G401.6 (cell line): ENCODE data around the gene EVX1.
A peak's percentile ranks its signal among the peaks of the same experiment; 100 is the strongest.

Source experiments
- FAIRE-seq: peaks from 2 replicates; lab custom pipeline; 2012; peaks lifted over from hg19 to GRCh38; lab: Jason Lieb, UNC

EVX1 gene

DNA sequence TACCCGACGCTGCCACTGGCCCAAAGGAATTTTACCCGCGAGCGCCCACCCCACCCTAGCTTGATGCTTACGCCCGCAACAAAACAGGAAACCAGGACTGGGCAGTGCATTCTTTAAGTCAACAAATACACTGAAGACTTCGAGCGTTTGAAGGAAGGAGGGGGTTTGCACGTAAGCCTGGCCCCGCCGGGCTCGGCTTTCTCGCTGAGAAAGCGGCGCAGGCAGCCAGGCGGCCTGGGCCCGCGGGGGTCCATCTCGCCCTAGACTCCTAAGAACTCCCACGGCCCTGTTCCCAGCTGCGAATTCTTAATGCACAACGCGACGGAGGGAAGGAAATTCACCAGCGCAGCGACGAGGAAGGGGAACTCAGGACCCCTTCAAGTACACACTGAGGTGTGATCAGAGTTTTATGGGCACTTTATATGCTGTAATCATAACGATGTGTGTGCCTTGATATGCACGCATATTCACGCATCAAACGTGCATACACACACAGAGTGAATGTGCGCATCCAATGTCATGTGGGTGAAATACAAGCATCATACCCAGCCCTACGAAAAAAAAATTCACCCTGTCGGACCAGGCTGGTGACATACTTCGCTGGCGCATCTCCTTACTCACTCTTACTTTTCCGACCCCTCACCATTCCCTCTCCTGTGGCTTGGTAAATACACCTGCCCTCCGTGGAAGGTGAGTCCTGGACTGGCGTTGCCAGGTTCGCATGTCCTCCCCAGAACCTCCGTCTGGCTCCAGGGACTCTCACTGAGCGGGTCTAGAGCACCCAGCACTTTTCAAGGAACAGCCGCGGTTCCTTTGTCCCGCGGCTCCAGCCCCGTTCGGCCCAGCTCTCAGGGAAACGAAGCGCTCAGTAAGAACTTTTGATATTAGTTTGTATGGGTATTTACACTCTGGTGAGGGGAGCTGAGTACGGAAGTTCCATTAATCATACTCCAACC lies 37.0 kb upstream of the EVX1 start:
- FAIRE-seq = no peak

- FAIRE-seq = no peak
Measured at GRCh38 chr7:27207348-27207985, 35.1 kb upstream of the EVX1 start.

- no peak for FAIRE-seq
Measured at GRCh38 chr7:27208998-27209397, 33.6 kb upstream of the EVX1 start.

DNA sequence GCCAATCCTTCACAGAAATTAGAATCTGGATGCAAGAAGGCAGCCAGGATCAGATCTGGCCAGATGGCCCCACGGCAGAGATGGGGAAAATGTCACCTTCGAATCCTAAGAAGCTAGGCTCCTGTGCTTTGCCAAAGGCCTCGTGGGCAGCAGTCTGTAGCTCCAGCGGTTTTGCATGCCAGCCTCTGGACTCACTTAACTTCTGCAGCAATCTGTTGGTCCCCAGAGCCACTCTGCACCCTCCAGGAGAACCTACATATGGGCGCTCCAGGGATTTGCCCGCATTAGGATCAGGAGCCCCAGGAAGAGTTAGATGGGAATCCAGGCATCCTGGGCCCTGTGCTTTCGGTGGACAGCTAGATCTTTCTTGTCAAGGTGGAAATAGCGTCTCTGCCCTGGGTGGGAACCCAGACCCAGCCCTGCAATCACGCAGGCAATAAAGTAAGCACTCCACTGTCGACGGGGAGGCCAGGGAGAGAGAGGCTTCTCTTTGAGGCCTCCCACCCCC lies 32.6 kb upstream of the EVX1 start:
- no peak for FAIRE-seq

DNA sequence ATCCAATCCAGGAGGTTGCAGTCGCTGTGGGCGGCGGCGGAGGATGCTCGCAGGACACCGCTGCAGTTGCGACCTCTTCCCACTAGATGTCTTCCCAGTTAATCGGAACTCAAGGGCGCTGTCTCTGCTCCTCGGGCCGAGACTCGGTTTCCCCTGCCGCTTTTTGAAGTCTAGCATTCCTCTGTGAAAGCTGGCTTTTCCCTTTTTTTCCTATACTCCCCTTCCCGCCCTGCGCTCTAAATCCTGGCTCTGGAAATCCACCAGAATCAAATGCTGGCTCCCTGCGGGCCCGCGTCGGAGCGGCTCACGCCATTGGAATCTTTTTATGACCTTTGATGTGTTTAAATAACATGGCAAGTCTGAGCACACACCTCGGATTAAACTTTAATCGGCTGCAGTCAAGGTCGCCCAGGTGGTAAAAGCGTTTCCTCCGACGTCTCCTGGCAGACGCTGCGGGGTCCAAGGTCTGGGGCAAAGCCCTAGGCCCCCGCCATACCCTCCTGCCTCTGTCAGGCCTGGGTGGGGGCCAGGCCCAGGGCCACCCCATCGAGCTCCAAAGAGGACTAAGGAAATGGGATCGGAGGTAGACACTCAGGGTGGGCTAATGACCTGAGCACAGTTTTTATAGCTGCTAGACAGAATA lies 32.0 kb upstream of the EVX1 start:
- FAIRE-seq = no peak

DNA sequence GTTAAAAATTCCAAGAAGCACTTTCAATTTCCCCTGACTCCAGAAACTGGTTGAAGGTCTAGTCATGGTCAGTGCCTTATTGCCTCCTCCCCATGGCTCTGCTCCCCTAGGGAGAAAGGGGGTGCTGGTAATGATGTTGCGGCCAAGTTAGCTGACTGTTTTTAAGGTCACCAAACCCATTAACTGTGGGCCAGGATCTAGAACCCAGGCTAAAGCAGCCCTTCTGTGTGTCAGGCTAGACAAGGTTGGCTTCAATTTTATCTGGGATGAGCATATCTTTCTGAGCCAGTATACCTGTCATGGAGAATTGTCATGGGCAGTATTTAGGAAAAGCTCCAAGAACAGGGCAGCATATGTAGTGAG lies 31.5 kb upstream of the EVX1 start:
- FAIRE-seq = no peak

GRCh38 chr7:27211764-27212204 lies 30.8 kb upstream of the EVX1 start:
- no peak for FAIRE-seq

DNA sequence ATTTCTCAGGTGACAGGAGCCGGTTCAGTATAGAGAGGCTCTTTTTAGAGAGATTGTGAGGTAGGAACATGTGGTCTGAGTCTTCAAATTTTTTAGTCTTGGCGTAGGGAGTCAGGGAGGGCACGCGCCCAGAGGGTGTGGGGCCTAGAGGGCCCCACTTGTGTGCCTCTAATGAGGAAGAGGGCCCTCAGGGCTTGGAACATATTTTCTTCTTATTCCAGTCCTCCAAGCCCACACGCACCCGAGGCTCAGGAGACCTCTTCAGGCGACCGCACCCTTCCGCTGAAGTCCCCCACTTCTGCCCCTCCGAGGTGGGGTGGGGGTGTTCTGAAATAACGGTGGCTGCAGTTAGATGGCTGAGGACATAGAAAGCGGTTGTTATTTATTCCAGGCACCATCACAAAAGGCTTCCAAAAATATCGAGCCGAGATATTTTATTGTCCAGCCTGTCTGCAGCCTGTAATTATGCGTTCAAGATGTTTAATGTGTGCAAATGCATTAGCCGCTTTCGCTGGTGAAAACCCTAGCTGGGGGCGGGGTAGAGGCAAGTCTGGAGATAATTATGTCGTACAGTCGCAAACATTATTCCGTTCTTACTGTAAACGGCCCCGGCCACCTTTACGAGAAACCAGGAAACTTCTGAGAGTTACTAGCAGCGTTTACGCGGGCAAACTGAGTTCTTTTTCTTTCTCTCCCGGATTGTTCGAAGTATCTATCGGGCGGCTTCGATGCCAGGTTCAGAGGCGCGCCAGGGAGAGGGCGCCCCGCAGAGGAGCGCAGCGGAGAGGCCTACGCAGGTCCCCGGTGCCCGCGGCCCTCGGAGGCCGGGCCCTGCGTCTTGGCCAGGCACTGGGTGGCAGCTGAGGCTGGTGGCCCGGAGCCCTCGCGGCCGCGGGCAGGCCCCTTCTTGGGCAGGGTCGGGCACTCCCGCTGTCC lies 29.8 kb upstream of the EVX1 start:
- FAIRE-seq = no peak

DNA sequence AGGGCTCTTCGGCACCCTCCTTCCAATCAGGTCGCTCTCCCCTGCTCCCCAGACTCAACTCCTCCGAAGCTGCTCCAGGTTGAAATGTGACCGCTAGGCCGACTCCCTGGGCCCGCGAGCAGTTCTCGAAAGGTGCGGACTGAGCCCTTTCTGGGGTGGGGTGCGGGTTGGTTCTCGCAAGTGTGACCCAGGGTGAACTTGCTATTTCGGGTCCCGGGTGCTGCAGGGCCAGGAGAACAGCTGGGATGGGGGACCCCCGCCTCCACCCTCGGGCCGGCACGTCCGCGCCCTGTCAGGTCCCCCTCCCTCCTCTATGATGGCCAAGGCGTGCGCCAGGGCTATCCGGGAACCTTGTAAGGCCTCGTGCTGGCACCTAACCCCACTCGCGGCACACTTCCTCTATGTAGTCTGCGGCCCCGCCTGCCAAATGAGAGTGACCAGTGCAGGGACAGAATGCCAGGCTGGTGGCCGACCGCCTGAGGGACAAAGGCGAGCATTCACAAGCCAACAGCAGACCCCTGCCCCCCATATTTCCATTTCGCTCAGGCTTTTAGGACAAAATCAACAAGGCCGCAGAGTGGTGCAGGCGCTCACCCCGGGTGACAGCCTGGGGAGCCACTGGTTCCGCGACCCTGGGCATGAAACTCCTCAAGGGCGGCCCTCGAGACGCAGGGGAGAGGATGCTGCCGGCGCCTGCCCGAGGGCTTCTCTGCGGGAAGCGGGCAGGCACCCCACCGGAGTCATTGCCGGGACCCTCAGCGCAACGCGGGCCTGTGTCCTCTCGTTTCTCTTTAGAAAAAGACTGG lies 29.0 kb upstream of the EVX1 start:
- no peak for FAIRE-seq

DNA sequence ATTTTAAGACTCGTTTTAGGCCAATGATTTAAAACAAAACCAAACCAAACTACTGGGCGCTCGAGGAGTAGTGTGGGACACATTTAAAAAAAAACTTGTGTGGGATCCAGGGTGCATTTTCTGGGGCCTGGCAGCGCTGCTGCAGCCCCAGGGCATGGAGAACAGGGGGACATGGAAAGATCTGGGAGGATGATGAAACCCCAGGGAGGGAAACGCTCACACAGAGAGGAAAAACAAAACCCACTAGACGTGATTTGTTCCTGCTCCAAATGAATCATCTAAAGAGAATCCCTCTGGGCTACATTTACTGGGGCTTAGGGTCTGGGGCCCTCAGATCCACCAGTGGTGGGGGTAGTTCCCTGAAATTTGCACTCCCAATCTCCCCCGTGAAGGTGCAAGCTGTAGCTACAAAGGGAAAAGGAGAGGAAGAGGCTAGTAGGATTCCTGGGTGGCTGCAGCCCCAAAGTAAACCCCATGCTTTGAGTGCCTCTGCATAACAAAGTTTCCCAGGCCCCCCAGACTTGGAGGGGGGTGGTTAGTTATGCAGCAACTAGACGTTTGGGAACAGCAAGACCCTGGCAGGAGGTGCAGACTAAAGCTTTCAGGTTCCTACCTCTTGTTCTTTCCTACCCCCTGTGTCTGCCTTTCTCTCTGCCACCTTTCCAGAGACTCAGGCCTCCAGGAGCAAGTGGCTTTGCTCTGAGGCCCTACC lies 28.2 kb upstream of the EVX1 start:
- no peak for FAIRE-seq

DNA sequence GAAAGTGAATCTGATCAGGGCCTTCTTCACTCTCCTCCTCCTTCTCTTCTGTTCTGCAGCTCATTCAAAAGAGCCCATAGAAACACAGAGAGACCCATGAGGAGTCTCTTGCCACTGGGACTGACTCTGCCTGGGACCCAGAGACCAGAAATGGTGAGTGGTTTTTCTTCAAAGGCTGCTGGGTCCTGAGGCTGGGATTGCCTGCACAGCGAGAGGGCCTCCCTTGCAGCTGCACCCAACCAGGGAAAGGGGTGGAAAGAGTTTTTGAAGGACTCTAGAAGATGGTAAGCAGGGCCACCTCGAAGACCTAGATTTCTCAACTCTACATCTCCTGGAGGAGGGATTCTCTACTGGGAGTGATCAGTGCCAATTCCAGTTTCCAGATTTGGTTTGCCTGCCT lies 27.2 kb upstream of the EVX1 start:
- FAIRE-seq = no peak

DNA sequence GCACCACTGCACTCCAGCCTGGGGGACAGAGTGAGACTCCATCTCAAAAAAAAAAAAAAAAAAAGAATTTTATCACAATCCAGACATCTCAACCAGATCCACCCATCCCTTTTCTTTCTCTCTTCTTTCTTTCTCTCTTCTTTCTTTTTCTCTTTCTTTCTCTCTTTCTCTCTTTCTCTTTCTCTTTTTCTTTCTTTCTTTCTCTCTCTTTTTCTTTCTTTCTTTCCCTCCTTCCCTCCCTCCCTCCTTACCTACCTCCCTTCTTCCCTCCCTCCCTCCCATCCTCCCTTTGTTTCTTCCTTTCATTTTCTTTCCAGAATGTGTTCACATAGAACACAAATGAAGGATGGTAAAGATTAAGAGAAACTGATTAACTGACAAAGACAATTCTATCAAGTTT lies 24.7 kb upstream of the EVX1 start:
- no peak for FAIRE-seq

GRCh38 chr7:27219821-27220220 lies 22.8 kb upstream of the EVX1 start:
- no peak for FAIRE-seq

GRCh38 chr7:27220440-27220955 lies 22.1 kb upstream of the EVX1 start:
- FAIRE-seq = no peak

DNA sequence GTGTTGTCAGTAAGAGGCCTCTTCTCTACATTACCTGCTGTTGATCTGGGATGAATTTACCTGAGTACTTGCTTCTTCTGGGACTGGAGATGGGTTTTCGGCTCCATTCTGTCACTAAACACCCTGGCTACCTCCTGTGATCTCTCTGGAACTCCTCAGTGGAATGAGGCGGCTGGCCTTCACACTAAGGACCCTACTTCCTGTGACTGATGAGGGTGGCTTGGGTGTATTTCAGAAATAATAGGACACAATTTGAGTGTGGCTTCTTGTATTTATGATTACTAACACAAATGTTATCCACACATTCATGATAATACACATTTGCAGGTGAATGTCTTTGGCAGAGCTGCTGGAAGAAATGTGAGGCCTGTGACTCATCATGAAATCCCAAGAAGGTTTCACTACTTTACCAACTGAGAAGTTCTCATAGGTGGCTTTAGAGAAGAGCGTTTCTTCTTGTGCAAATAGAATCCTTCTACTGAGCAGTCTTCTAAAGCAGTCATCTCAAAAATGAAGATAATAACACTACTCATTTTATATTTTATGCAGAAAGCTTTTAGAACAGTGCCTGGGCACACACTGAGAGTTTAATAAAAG lies 21.3 kb upstream of the EVX1 start:
- FAIRE-seq = no peak

DNA sequence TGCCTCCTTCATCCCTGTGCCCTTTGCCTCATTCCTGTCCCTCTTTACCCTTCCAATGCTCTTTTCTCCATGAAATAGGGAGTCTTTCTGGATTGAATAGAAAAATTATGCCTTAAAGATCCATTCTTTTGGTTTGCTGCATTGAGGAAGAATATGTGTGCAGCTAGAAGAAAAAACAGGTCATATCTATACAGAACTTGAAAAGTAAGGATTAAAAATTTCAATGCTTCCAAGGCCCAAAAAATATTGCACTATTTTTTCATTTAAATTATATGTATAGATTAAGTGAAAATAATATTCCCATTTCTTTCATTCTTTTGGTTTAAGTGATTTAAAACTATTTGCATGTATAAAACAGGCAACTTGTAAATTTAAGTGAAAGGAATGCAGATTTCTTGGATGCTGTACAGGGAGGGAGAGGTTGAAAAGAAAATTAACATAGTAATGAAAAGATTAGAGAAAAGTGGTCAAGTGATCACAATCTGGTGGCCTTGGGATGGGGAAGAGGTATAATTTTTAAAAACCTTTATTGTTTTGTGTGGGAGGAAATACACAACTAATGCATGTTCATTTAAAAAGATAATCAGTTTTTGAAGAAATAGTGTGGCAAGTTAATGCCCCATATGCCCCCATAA lies 18.5 kb upstream of the EVX1 start:
- peak; percentile 31 for FAIRE-seq

- FAIRE-seq = no peak
Measured at GRCh38 chr7:27224983-27225934, 17.3 kb upstream of the EVX1 start.

DNA sequence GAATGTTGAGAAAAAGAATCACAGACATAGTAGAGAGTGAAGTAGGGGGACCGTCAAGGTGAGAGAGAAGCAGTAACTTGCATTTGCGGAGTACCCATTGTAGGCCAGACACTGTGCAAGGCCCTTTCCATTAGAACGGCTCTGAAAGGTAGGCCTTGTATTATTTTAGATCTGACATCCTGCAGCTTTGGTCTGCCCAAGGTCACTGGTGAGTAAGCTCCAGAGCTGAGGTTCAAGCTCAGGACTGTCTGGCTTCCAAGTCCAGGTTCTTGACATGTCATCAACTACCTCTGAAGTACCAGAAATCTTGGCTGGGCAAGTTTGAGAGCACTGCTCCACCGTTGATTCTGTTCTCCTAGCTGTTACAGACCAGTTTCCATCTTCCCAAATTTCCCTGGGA lies 13.2 kb upstream of the EVX1 start:
- no peak for FAIRE-seq
